Omental fat pad (tissue), 4 donors: ENCODE measurements around the gene STAG1. TPM values are rescaled to one million over a fixed set of nuclear protein-coding genes. Genes with fewer than 3 reads are reported as not detected.

Experiments
- ATAC-seq: fragments of 150-250 bp; one replicate; pipeline ENCODE4 v1.9.1; 2016; ENCODE audit warnings: mild to moderate bottlenecking, moderate library complexity; ENCODE audit not compliant: low FRiP score
- DNase-seq: peaks from one replicate; pipeline ENCODE4 v3.0.0-alpha.2; 2019; ENCODE audit warnings: low spot score
- CTCF ChIP-seq, 3 donors: fragments of 450-650 bp; IDR thresholded peaks; one replicate each; pipeline ENCODE4 v1.5.1; 2016 to 2017; ENCODE audit warnings: antibody characterized with exemption in 3 of 3, mild to moderate bottlenecking in 3 of 3, moderate library complexity in 2 of 3
- total RNA-seq, 4 donors: library from RNA; depleted of rRNA; stranded (reverse); fragments of >200 nt; gene quantifications; one replicate each; pipeline ENCODE4 v1.1.0, GENCODE V29; 2016

STAG1 gene
- total RNA-seq, 4 donors from 2014 or later, result 37.6 to 57.5 (median 41.6) TPM

GRCh38 chr3:136512381-136512780 lies 239.8 kb downstream of the STAG1 start:
- ATAC-seq, result no peak
- DNase-seq, result no peak
- no peak for TF ChIP-seq CTCF (IDR thresholded peaks at IDR 0.05)

- TF ChIP-seq CTCF (IDR thresholded peaks at IDR 0.05), result no peak
- no peak for ATAC-seq
Observed at GRCh38 chr3:136505676-136506075, 246.5 kb downstream of the STAG1 start.

GRCh38 chr3:136503056-136503455 lies 249.1 kb downstream of the STAG1 start:
- ATAC-seq (no peak), DNase-seq (no peak)
- TF ChIP-seq CTCF (IDR thresholded peaks at IDR 0.05), result no peak

More at GRCh38 chr3:136505676-136506075, 246.5 kb downstream of the STAG1 start:
- DNase-seq, result no peak

GRCh38 chr3:136498919-136499447 lies 253.2 kb downstream of the STAG1 start:
- no peak for TF ChIP-seq CTCF (IDR thresholded peaks at IDR 0.05)
- ATAC-seq (no peak), DNase-seq (no peak)

- TF ChIP-seq CTCF (IDR thresholded peaks at IDR 0.05), result no peak
- DNase-seq, result no peak
- no peak for ATAC-seq
Observed at GRCh38 chr3:136495213-136495612, 257.0 kb downstream of the STAG1 start.

GRCh38 chr3:136490646-136491405 lies 261.4 kb downstream of the STAG1 start:
- ATAC-seq (no peak), DNase-seq (no peak)
- no peak for TF ChIP-seq CTCF (IDR thresholded peaks at IDR 0.05)

GRCh38 chr3:136485777-136486176 lies 266.4 kb downstream of the STAG1 start:
- no peak for TF ChIP-seq CTCF (IDR thresholded peaks at IDR 0.05)
- DNase-seq, result no peak
- no peak for ATAC-seq
